A549 (cell line): ENCODE measurements around the gene MCAT.

Source experiments
- CEBPB ChIP-seq, 2 experiments: fragments of >200 bp in 1 of 2; sonication (Bioruptor Twin) in 1 of 2; formaldehyde crosslinking in 1 of 2; IDR thresholded peaks; 2 replicates each; pipeline ENCODE4 v1.6.1; 2012 to 2016
- CHD2 ChIP-seq: fragments of 150-350 bp; IDR thresholded peaks from 2 replicates; pipeline ENCODE4 v1.6.1; 2014; ENCODE audit warnings: low read length; ENCODE audit not compliant: partially characterized antibody
- ESRRA ChIP-seq: fragments of 150-350 bp; IDR thresholded peaks from 2 replicates; pipeline ENCODE4 v1.6.1; 2014; ENCODE audit warnings: mild to moderate bottlenecking, low read length, borderline replicate concordance
- NPAS2 ChIP-seq: fragments of 250-450 bp; sonication (Bioruptor Pico); IDR thresholded peaks from 2 replicates; pipeline ENCODE4 v1.8.0; 2022; ENCODE audit warnings: mild to moderate bottlenecking, moderate library complexity, borderline replicate concordance
- POLR2A ChIP-seq: IDR thresholded peaks from 2 replicates; pipeline ENCODE4 v1.6.1; 2012; ENCODE audit warnings: mild to moderate bottlenecking, low read length
- POLR2AphosphoS2 ChIP-seq: conservative IDR thresholded peaks from 2 replicates; pipeline ENCODE4 v1.6.1; 2012; ENCODE audit warnings: low read length, improper control_type of control experiment, inconsistent platforms
- ZNF302 ChIP-seq: fragments of 250-450 bp; sonication (Bioruptor Pico); IDR thresholded peaks from 2 replicates; pipeline ENCODE4 v1.9.0; 2021; ENCODE audit warnings: inconsistent platforms, mild to moderate bottlenecking, moderate library complexity
- TF ChIP-seq, protein P1 (sequence below): fragments of >200 bp; sonication (Bioruptor Twin); formaldehyde crosslinking; IDR thresholded peaks from 3 replicates; pipeline ENCODE4 v1.5.1; 2016

DNA sequence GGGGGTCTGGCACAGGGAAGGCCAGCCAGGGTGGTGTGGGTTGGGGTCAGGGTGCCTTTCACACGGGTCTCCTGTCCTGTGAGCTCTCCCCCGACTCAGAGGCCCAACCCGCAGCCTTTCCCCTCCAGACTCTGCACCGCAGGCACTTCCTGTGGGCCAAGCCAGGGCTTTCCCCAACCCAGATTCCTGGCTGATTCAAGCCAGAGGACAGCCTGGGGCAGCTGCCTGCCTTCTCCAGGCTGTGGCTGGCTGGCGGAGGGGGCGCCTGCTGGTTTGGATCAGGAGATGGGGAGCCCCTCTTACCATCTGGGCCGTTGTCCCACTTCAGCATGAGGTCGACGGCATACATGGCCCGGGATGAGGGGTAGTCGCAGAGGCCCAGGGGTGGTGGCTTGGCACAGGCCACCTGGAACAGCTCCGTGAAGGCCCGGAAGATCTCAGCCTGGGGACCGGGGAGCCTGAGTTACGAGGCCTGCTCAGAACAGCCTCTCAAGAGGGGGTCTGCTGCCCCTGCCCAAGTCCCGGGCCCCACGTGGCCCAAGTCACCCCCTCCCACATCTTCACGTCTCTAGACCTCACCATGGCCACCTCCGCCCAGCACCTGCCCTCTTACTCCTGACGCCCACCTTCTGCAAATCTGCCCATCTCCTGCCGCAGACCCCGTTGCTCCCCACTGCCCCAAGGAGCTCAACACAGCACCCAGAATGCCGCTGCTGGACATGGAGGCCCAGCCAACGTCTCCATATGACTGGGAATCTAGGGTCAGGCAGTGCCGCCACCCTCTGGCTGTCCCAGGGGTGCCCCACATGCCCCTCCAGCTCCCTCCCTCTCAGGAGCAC is 25.5 kb upstream of the MCAT start:
- no peak for TF ChIP-seq ESRRA
- TF ChIP-seq CEBPB (IDR thresholded peaks at IDR 0.05) = no peak
- TF ChIP-seq POLR2AphosphoS2 = no peak
- TF ChIP-seq, protein P1, sequence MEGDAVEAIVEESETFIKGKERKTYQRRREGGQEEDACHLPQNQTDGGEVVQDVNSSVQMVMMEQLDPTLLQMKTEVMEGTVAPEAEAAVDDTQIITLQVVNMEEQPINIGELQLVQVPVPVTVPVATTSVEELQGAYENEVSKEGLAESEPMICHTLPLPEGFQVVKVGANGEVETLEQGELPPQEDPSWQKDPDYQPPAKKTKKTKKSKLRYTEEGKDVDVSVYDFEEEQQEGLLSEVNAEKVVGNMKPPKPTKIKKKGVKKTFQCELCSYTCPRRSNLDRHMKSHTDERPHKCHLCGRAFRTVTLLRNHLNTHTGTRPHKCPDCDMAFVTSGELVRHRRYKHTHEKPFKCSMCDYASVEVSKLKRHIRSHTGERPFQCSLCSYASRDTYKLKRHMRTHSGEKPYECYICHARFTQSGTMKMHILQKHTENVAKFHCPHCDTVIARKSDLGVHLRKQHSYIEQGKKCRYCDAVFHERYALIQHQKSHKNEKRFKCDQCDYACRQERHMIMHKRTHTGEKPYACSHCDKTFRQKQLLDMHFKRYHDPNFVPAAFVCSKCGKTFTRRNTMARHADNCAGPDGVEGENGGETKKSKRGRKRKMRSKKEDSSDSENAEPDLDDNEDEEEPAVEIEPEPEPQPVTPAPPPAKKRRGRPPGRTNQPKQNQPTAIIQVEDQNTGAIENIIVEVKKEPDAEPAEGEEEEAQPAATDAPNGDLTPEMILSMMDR = no peak
- TF ChIP-seq ZNF302 (CRISPR knock-in tag) = no peak
- TF ChIP-seq POLR2A = no peak
- TF ChIP-seq CHD2 = no peak
- TF ChIP-seq NPAS2 (CRISPR knock-in tag) = no peak
